GM12875 (cell line): ENCODE results near the gene PDE9A.

Source experiments
- H3K4me3 ChIP-seq: one replicate; pipeline ENCODE4 v1.5.1; 2011; ENCODE audit warnings: low read depth, low read length, control low read depth
- CTCF ChIP-seq: IDR thresholded peaks from 2 replicates; pipeline ENCODE4 v1.5.1; 2011; ENCODE audit warnings: low read depth, mild to moderate bottlenecking, control low read depth, inconsistent platforms, low read length, moderate library complexity, borderline replicate concordance; ENCODE audit not compliant: insufficient read depth

The PDE9A gene

GRCh38 chr21:42763581-42764442, 110.4 kb downstream of the PDE9A start:
- H3K4me3 ChIP-seq = no peak overlapping the region
- TF ChIP-seq CTCF = no peak

- H3K4me3 ChIP-seq = no peak overlapping the region
- no peak for TF ChIP-seq CTCF
Observed at GRCh38 chr21:42764443-42764760, 111.0 kb downstream of the PDE9A start.

- no peak overlapping the region for H3K4me3 ChIP-seq
- TF ChIP-seq CTCF = no peak
Observed at GRCh38 chr21:42764883-42765282, 111.5 kb downstream of the PDE9A start.

- no peak for TF ChIP-seq CTCF
- H3K4me3 ChIP-seq = no peak overlapping the region
Observed at GRCh38 chr21:42765656-42766055, 112.2 kb downstream of the PDE9A start.

- TF ChIP-seq CTCF = no peak
- H3K4me3 ChIP-seq = no peak overlapping the region
Observed at GRCh38 chr21:42766739-42767560, 113.5 kb downstream of the PDE9A start.

GRCh38 chr21:42767561-42767835, 114.1 kb downstream of the PDE9A start:
- no peak overlapping the region for H3K4me3 ChIP-seq
- TF ChIP-seq CTCF = no peak
